Measurements from ENCODE around the gene PPP1R26.

PPP1R26 gene

DNA sequence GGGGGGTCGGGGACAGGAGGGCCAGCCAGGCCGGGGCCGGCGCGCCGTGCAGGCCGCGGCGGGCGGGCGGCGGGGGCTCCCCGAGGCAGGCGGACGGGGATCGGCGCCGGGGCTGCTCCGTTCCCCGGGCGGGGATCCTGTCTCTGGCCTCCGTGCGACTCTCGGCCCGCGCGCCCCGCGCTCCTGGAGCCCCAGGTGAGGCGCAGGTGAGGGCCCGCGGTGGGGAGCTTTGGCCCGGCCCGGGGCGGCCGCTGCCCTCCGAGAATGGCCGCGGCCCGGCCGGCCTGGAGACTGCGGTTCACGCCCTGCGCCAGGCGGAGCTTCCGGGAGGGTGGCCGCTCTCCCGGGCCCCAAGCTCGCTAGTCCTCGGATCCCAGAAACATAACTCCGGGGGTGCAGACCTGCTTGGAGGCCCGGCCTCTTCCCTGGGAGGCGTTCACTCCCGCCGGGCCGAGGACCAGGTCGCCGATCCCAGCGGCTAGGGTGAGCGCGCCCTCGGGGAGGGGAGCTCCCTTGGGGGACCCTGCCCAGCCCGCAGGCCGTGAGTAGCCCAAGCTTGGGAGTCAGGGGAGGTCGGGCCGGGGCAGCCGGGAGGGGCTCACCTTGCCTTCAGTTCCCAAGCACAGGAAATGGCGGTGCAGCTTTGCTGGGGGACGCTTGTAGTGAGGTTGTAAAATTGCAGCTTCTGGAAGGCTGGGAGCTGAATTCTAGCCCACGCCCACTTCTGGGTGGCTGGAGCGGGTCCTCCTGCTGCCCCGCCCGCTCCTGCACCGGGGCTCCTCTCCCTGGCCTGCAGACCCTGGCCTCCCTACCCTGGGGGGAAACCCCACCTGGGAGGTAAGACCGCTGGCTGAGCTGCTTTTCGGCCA lies 723 bp downstream of the PPP1R26 start:
- no peak for TF ChIP-seq CTCF (IDR thresholded peaks at IDR 0.05)
- DNase-seq = no peak
- Histone ChIP-seq H3K36me3 (peaks cover 11 to 19% (median 17%) of the 10 kb centered on the region in 3 donors), H3K4me1 (peaks cover 0 to 21% (median 12%) of the 10 kb centered on the region in 4 donors), H3K27me3 (no peaks in the 10 kb centered on the region), H3K27ac (peak overlapping the region; percentile 50 to 74), H3K4me3 (peak overlapping the region; percentile 89 to 94), H3K9me3 (no peaks in the 10 kb centered on the region)
- intact Hi-C loops (cut with DNase I; ENCODE audit: low total_unique reads) = no loop called here

GRCh38 chr9:135480940-135481310 lies 1.3 kb downstream of the PPP1R26 start:
- intact Hi-C loops (cut with DNase I; ENCODE audit: low total_unique reads) = no loop called here

GRCh38 chr9:135482015-135482754 lies 2.6 kb downstream of the PPP1R26 start:
- Histone ChIP-seq H3K9me3 (no peaks in the 10 kb centered on the region), H3K27ac (no peak overlapping the region), H3K4me3 (no peak overlapping the region), H3K36me3 (peaks cover 20 to 38% (median 36%) of the 10 kb centered on the region in 3 donors), H3K4me1 (peaks cover 0 to 21% (median 12%) of the 10 kb centered on the region in 4 donors), H3K27me3 (no peaks in the 10 kb centered on the region)
- no peak for DNase-seq
- TF ChIP-seq CTCF (IDR thresholded peaks at IDR 0.05) = no peak
- intact Hi-C loops (cut with DNase I; ENCODE audit: low total_unique reads) = no loop called here

More at GRCh38 chr9:135480940-135481310, 1.3 kb downstream of the PPP1R26 start:
- TF ChIP-seq CTCF (IDR thresholded peaks at IDR 0.05) = no peak
- Histone ChIP-seq H3K9me3 (no peaks in the 10 kb centered on the region), H3K27ac (peak overlapping the region in 1 of 2 donors; percentile 50), H3K27me3 (no peaks in the 10 kb centered on the region), H3K4me1 (peaks cover 0 to 21% (median 12%) of the 10 kb centered on the region in 4 donors), H3K4me3 (peak overlapping the region; percentile 89 to 94), H3K36me3 (peaks cover 18 to 25% (median 23%) of the 10 kb centered on the region in 3 donors)
- DNase-seq = no peak

GRCh38 chr9:135484460-135485277 lies 5.1 kb downstream of the PPP1R26 start:
- Histone ChIP-seq H3K4me1 (peaks cover 0 to 14% (median 8%) of the 10 kb centered on the region in 4 donors), H3K4me3 (no peak overlapping the region), H3K36me3 (peaks cover 20 to 63% (median 48%) of the 10 kb centered on the region in 3 donors), H3K27me3 (no peaks in the 10 kb centered on the region), H3K9me3 (no peaks in the 10 kb centered on the region), H3K27ac (no peak overlapping the region)
- TF ChIP-seq CTCF (IDR thresholded peaks at IDR 0.05) = no peak
- no peak for DNase-seq
- intact Hi-C loops (cut with DNase I; ENCODE audit: low total_unique reads) = no loop called here

GRCh38 chr9:135485385-135485784 lies 5.8 kb downstream of the PPP1R26 start:
- no peak overlapping the region for H3K27ac ChIP-seq
- intact Hi-C loops (cut with DNase I; ENCODE audit: low total_unique reads) = no loop called here
- TF ChIP-seq CTCF (IDR thresholded peaks at IDR 0.05) = no peak
- no peak for DNase-seq
- H3K4me1 ChIP-seq = peaks cover 0 to 13% (median 7%) of the 10 kb centered on the region in 4 donors
- no peak overlapping the region for H3K4me3 ChIP-seq
- H3K36me3 ChIP-seq = peaks cover 20 to 66% (median 48%) of the 10 kb centered on the region in 3 donors
- H3K9me3 ChIP-seq = no peaks in the 10 kb centered on the region
- H3K27me3 ChIP-seq = no peaks in the 10 kb centered on the region
